H1 (cell line): ENCODE results near the gene USHBP1. TPM values are rescaled to one million over a fixed set of nuclear protein-coding genes. Genes with fewer than 3 reads are reported as not detected.

Source experiments
- CREB1 ChIP-seq: IDR thresholded peaks from 2 replicates; pipeline ENCODE4 v1.6.1; 2012; ENCODE audit warnings: inconsistent platforms
- SRF ChIP-seq: IDR thresholded peaks from 2 replicates; pipeline ENCODE4 v1.6.1; 2011; ENCODE audit warnings: mild to moderate bottlenecking, low read depth, low read length, moderate library complexity
- TAF7 ChIP-seq: optimal IDR thresholded peaks from 2 replicates; pipeline ENCODE3; 2011; ENCODE audit warnings: low read depth, mild to moderate bottlenecking, inconsistent platforms, low read length, moderate library complexity, borderline replicate concordance
- TBP ChIP-seq: IDR thresholded peaks from 2 replicates; pipeline ENCODE4 v1.6.1; 2011; ENCODE audit warnings: low read depth, low read length, improper control_type of control experiment
- polyA plus RNA-seq, 7 experiments: library from polyadenylated mRNA; depleted of rRNA in 3 of 7; stranded (reverse) in 5 of 7; unstranded in 2 of 7; fragments of >200 nt in 5 of 7; fragments of 200-250 nt in 2 of 7; gene quantifications; 1 replicate in 5 of 7; 2 replicates in 1 of 7; 4 replicates in 1 of 7; pipeline versions ENCODE4 v1.2.1 to v1.2.3, GENCODE V29; 2011 to 2013; ENCODE audit warnings: missing spikeins in 2 of 7, mixed read lengths in 2 of 7
- total RNA-seq: library from RNA; stranded (reverse); fragmentation: NEBNext Ultra II Directional; extraction: Animal tissue kit (Norgen Biotek cat#: 25700); gene quantifications from 2 replicates; pipeline ENCODE4 v1.2.1, GENCODE V29; 2021
- TF ChIP-seq, protein P1 (sequence below): fragments of 300-600 bp; sonication (generic); IDR thresholded peaks from 2 replicates; pipeline ENCODE4 v1.7.1; 2012; ENCODE audit warnings: low read length, moderate library complexity, mild to moderate bottlenecking, inconsistent platforms; ENCODE audit not compliant: insufficient replicate concordance

USHBP1 gene
- total and polyA plus RNA-seq, 2 of the 8 experiments (the other 6 are each of a cell fraction or from before 2014, with no cell fraction given): 5.0 to 7.5 TPM

DNA sequence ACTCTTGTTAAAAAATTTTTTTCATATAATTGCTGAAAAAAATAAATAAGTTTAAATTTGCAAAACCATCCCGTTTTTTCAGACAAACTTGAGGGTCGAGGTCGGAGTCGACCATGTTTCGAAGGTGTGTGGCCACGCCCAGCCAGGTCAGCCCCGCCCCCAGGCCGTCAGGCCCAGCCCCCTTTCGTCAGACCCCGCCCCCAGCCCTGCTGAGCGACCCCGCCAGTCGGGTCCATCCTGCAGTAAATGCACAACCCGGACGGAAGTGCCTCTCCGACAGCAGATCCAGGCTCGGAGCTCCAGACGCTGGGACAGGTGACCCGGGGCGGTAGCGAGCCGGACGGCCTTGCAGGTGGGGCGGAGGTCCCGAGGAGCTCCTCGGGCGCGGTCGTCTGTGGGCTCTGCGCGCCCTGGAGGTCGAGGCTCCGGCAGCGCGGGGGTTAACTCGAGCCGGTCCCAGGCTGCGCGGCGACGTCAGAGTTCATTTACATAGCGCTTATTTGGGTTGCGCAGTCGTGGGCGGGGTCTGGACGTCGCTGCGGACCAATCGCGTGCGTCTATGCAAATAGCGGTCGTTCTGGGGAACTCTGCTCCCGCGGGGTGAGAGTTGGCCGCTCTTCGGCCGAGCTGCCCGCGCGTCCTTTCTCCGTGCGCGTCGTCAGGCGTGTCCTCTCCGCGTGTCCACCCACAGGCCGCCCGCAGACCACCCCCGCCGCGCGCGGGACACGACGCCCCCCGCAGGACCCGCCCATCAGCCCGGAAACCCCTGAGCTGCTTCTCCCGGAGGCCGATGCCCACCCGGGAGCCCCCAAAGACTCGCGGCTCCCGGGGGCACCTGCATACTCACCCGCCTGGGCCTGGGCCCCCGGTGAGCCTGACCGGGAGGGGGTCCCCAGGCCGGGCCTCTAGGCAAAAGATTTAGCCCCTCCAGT lies 38.3 kb downstream of the USHBP1 start, which contains the start of gene OCEL1 (continued):
- TF ChIP-seq, protein P1, sequence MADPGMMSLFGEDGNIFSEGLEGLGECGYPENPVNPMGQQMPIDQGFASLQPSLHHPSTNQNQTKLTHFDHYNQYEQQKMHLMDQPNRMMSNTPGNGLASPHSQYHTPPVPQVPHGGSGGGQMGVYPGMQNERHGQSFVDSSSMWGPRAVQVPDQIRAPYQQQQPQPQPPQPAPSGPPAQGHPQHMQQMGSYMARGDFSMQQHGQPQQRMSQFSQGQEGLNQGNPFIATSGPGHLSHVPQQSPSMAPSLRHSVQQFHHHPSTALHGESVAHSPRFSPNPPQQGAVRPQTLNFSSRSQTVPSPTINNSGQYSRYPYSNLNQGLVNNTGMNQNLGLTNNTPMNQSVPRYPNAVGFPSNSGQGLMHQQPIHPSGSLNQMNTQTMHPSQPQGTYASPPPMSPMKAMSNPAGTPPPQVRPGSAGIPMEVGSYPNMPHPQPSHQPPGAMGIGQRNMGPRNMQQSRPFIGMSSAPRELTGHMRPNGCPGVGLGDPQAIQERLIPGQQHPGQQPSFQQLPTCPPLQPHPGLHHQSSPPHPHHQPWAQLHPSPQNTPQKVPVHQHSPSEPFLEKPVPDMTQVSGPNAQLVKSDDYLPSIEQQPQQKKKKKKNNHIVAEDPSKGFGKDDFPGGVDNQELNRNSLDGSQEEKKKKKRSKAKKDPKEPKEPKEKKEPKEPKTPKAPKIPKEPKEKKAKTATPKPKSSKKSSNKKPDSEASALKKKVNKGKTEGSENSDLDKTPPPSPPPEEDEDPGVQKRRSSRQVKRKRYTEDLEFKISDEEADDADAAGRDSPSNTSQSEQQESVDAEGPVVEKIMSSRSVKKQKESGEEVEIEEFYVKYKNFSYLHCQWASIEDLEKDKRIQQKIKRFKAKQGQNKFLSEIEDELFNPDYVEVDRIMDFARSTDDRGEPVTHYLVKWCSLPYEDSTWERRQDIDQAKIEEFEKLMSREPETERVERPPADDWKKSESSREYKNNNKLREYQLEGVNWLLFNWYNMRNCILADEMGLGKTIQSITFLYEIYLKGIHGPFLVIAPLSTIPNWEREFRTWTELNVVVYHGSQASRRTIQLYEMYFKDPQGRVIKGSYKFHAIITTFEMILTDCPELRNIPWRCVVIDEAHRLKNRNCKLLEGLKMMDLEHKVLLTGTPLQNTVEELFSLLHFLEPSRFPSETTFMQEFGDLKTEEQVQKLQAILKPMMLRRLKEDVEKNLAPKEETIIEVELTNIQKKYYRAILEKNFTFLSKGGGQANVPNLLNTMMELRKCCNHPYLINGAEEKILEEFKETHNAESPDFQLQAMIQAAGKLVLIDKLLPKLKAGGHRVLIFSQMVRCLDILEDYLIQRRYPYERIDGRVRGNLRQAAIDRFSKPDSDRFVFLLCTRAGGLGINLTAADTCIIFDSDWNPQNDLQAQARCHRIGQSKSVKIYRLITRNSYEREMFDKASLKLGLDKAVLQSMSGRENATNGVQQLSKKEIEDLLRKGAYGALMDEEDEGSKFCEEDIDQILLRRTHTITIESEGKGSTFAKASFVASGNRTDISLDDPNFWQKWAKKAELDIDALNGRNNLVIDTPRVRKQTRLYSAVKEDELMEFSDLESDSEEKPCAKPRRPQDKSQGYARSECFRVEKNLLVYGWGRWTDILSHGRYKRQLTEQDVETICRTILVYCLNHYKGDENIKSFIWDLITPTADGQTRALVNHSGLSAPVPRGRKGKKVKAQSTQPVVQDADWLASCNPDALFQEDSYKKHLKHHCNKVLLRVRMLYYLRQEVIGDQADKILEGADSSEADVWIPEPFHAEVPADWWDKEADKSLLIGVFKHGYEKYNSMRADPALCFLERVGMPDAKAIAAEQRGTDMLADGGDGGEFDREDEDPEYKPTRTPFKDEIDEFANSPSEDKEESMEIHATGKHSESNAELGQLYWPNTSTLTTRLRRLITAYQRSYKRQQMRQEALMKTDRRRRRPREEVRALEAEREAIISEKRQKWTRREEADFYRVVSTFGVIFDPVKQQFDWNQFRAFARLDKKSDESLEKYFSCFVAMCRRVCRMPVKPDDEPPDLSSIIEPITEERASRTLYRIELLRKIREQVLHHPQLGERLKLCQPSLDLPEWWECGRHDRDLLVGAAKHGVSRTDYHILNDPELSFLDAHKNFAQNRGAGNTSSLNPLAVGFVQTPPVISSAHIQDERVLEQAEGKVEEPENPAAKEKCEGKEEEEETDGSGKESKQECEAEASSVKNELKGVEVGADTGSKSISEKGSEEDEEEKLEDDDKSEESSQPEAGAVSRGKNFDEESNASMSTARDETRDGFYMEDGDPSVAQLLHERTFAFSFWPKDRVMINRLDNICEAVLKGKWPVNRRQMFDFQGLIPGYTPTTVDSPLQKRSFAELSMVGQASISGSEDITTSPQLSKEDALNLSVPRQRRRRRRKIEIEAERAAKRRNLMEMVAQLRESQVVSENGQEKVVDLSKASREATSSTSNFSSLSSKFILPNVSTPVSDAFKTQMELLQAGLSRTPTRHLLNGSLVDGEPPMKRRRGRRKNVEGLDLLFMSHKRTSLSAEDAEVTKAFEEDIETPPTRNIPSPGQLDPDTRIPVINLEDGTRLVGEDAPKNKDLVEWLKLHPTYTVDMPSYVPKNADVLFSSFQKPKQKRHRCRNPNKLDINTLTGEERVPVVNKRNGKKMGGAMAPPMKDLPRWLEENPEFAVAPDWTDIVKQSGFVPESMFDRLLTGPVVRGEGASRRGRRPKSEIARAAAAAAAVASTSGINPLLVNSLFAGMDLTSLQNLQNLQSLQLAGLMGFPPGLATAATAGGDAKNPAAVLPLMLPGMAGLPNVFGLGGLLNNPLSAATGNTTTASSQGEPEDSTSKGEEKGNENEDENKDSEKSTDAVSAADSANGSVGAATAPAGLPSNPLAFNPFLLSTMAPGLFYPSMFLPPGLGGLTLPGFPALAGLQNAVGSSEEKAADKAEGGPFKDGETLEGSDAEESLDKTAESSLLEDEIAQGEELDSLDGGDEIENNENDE: no peak
- TF ChIP-seq TAF7 (peak; percentile 47), CREB1 (peak; percentile 71), SRF (no peak), TBP (peak; percentile 35; the same call in 1 of the 2 replicates)
- TF ChIP-seq, all 59 proteins: peak for 17
